HT1080 (cell line): ENCODE data around the gene ZNF638. TPM values are rescaled to one million over a fixed set of nuclear protein-coding genes. Genes with fewer than 3 reads are reported as not detected.

Experiments used
- DNase-seq: peaks from one replicate; pipeline ENCODE4 v3.0.0-alpha.2; 2015; ENCODE audit warnings: low read depth
- total RNA-seq: library from RNA; depleted of rRNA; stranded (reverse); fragments of >200 nt; shearing (Covaris generic); gene quantifications from 2 replicates; pipeline ENCODE4 v1.2.3, GENCODE V29; 2014

Gene ZNF638
- total RNA-seq, 1 experiment from 2014 or later: 76.7 TPM

DNA sequence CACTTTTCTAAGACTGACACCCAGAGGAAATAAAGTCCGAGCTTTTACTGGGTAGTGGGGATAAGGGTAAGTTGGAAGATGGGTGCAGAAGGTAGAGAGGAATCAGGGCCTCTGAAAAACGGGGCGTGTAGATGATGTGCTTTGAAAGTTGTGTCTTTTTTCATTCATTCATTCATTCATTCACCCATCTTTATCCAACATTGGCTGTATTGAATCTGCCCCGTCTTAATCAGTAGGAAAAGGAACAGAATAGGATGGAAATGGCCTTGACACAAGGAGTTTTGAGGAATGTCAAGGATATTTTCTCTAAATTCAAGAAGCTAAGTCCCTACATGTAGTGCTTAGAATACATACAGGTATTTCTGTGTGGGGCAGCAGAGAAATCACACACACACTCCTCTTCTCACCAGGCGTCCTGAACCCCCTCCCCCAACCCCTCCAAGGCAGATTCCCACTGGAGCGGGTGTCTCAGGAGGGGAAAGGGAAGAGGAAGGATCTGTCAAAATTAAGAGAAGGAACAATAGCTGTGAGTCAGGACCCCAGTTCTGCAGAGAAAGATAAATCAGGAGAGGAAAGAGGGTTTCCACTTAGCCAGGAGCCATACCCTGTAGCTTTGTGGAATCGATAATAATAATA lies 135.7 kb downstream of the ZNF638 start:
- no peak for DNase-seq

DNA sequence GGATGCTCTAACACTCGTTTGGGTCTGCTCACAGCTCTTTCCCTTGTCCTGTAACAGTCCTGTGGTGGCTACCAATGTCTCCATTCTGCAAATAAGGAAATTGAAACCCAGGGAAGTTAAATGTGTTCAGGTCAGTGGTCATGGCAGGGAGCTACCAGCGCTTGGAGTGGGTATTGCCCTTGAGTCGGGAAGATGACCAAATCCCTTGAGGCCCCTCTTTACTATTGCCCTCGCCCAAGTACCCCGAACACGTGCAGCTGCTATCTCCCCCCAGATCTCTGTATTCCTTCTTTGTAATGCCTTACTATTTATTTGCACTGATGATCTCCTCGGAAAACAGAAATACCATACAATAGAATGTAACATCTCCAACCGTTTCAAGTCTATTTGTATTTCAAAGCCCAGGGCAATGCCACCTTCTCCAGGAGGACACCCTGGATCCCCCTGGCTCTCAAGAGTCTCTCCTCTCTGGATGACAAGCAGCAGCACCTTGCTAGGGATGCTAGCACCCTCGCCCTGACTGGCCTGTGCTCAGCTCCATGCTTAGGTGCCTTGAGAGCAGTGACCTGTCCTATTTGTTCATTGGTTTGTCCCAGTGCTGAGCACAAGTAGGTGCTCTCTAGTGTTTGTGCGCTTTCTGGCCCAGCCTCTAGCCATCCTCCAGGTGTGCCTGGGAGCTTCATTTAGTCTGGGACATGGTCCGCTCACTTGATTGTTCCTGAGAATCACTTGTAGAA lies 136.9 kb downstream of the ZNF638 start:
- no peak for DNase-seq

DNA sequence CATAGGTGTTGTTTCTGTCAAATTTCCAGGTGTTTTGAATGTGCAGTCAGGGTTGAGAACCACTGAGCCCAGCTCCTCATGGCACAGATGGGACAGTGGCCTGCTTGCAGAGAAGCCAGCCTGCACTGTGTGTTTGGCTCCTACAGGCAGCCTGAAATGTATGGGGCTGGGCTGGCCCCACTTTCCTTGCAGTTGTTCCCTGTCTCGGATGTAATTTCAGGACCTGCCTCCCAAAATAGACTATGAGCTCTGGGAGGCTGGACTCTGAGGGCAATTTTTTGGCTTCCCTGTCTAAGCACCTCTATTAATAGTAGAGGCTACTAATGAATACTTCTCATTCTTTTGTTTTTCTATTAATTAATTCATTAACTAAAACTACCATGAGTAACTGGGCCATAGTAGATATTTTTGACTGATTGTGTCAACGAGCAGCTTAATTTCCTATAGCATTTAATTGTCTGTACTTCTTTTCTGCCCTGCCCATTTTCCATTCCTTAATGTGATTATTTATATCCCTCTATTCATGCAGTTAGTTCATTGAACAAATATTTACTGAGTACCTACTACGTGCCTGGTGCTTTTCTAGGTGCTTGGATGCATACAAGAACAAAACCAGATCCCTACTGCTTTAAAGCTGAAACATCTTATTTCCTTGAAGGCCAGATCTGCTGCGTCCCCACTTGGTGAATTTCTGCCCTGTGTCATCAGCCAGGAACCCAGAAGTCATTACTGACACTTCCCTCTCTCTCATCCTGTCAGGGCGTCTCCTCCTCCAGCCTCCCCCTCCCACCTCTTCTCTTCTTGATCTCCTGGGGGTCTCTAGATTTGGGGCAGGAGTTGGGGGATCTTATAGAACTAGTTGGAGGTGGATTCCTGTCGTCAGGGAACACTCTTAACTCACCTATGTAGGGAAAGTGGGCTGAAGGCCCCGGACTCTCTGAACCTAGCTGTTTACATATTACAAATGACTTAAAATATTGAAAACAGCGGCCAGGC lies 138.1 kb downstream of the ZNF638 start:
- DNase-seq: no peak

DNA sequence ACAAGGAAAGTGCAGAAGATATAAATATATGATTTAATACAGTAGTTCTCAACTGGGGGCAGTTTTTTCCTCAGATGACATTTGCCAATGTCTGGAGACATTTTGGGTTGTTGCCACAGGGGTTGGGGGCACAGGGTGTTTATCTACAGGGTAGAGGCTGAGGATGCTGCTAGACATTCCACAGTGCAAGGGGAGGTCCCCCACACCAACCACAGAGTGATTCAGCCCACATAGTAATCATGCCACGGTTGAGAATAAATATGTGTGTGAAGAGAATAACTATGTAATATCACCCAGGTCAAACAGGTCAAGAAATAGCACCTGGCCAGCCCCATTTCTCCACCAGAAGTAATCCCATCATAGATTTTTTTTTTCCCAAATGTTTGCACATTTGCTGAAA lies 139.7 kb downstream of the ZNF638 start:
- DNase-seq: peak; percentile 73

DNA sequence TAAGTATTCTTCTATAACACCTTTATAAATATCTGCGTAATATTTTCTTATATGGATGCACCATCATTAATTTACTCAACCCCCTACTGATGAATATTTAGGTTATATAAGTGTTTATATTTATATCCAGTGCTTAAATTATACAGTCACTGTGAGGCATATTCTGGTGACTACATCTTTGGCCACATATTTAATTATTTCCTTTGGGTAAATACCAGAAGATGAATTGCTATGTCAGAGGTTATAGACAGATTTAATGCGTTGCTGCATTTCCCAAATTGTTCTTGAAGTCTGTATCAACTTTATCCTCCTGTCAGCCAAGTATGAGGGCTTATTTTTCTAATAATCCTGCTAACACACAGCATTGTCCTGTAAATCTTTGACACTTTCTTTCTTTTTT lies 140.4 kb downstream of the ZNF638 start:
- no peak for DNase-seq

DNA sequence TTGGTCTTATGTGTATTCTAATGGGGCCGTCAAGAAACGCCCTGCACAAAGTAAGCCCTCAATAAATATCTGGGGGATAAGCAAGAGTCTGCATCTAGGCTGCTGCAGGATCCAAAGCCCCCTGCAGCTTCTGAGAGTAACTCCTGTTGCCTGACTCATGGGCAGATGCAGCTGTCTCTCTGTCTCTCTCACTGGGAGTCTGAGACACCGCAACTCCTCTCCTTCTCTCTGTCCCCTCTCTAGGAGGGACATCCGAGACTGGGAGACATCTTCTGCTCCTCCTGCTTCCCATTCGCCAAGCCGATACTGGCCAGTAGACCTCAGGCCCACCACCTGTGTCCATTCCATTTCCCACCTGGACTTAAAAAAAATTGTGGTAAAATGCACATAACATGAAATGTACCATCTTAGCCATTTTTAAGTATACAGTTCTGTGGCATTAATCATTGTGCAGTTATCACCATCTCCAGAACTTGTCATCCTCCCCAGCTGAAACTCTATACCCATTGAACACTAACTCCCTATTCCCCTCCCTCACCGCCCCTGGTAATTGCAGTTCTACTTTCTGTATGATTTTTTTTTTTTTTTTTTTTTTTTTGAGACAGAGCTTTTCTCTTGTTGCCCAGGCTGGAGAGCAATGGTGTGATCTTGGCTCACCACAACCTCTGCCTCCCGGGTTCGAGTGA lies 141.9 kb downstream of the ZNF638 start:
- DNase-seq: no peak

DNA sequence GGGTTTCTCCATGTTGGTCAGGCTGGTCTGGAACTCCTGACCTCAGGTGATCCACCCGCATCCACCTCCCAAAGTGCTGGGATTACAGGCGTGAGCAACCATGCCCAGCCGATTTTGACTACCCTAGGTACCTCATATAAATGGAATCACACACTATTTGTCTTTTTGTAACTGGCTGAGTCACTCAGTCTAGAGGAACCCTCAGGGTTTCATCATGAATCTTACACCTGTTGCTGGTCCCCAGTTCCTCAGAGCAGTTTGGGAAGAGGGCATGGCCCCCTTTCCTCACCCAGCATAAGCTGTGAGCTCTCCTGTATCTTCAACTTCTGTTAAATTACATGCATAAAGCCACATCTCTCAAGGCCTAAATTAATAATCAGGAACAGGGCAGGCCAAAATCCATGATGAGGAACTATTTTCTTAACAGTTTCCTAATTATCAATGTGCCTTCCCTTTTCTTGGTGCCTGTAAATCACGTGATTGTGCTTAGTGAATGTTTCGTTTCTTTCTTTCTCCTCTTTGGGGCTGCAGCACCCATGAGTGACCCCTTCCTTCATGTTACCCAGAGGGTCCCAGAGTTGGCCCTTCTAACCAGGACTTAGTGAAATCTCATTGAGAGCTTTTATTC lies 142.6 kb downstream of the ZNF638 start:
- no peak for DNase-seq

DNA sequence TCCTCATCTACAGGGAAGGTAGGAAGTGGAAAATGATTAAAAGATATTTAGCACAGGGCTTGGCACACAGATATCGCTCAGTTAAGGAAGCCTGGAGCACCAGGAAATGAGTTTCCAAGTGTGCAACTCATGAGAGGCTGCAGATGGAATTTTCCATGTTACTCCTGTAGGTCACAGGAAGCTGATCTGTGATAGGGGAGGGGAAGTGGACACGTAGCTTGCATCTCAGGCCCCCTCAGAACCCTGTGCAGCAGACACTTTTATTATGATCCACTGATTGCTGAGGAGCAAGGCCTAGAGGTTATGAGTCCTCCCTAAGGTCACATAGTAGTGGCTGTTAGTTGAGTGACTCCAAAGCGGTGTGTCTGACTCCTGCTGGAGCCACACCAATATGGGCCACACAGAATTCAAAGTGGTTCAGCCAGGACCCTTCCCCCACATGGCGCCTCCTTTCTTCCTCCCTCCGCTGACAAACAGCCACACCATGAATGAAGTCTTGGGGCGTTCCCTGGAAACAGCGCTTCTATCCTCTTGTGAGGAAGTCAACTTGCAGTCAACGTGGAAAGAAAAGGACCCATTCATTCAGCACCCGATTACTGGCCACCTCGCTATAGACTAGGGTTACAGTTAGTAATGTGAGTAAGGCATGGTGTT lies 143.3 kb downstream of the ZNF638 start:
- DNase-seq: no peak

DNA sequence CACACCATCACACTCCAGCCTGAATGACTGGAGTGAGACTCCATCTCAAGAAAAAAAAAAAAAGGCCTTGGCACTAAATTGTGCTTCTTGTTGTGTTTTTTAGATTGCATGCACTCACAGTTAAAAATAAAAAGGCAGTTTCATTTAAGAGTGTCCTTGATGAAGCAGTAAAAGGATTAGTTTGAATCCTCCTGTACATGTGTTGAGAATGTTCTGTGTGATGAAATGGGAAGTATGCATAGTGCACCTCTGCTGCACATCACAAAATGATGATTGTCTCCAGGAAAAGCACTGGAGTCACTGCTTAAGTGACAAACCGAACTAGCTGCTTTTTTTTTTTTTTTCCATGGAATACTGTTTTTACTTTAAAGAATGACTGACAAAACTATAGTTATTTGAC lies 144.9 kb downstream of the ZNF638 start:
- DNase-seq: no peak

DNA sequence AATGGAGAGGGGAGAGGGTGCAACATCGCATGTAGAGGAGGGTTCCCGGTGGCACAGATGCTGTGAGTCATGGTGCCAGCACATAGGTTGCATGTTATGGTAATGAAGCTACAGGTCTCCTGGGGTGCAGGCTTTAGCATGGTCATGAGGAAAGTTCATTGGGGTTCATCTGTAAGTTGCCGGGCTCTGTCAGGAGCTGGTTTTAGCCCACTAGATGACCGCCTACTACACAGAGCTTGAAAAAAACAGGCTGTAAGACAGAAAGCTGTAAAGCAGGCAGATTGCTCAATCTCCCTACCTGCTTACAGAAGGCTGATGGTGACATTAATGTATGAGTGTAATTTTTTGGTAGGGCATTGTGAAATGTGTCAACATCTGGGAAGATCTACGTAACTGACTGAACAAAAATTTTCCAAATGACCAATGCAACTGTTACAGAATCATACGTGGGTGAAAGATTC lies 145.7 kb downstream of the ZNF638 start:
- no peak for DNase-seq

DNA sequence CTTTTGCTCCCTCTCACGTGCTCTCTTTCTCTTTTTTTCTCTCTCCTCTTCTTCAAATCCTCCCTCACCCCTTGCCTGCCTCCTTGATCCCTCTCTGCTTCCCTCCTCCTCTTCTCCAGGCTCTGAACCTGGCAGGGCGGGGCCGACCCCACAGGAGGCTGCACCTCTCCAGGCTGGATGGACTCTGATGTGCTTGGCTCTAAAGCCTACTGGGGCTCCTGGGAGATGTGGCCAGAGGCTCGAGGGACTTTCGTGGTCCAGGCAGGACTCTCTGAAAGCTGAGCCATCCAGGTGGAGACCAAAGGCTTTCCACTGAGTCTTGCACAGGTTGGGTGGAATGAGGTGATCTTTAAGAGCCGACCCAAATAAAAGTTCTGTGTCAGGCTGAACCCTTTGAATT lies 147.2 kb downstream of the ZNF638 start:
- DNase-seq: no peak

DNA sequence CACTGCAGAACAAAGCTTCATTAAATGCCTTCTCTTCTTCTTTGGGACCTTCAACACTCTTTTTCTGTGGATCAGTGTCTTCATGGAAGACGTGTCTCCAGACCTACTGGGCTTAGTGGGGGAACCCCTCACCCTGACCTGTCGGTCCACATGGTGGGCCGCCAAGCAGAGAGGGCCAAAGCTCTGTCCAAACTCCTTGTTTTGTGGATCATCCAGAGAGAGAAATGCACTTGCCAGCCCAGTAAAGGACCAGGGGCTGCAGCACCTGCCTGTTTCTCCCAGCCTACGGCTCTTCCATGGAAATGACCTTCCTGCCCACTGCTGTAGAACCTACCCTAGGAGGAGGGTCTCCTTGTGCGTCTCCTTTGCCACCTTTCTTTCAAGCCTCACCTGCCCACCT lies 147.7 kb downstream of the ZNF638 start:
- DNase-seq: no peak

DNA sequence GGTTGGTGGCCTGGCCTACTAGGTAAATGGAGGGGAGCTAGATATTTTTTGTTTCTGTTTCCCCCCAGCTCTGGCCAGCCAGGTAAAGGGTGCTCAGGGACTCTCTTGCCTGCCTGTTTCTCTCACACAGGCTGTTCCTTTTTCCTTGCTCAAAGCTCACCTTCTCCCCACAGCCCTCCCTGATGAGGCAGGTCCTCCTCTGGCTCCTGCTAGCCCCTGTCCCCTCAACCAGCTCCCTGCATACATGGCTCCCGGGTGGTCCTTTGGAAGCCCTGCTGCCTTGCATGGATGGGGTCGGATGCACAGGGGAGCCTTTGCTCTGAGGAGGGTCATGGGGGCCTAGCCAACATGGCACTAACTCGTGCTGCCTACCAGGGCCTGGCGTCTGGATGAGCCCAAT lies 149.5 kb downstream of the ZNF638 start:
- no peak for DNase-seq

DNA sequence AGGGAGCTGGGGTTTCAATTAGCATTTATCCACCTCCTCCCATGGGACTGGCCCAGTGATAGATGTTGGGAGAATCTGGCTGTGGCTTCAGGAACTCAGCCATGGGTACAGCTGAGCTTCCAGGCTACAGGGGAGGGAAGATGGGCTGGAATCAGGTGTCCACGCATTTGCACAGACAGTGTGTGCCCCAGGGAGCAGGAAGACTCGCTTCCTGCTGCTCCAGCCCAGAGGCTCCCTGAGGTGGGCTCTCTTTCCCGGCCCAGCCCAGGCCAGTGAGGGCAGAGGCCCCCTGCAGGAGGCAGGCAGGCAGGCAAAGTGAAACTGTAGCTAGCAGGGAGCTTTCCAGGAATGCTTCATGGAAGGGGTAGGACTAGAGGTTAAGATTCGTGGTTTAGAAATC lies 150.5 kb downstream of the ZNF638 start:
- no peak for DNase-seq

DNA sequence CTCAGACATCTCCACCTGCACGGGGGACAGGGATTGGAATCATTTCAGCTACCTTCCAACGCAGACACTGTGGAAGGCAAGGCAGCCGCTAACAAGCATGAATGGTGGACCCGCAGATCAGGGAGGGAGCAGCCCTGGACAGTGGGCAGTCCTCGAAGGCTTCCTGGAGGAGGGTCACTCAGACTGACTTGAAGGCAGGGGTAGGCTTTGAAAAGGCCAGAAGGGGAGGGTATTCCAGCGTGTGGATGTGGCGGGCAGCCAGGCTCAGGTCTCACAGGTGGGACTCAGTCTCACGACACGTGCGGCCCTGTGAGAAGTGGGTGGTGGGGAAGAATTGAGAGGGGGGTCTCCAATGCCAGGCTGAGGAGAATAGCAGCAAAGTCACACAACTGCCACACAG lies 151.7 kb downstream of the ZNF638 start:
- no peak for DNase-seq

DNA sequence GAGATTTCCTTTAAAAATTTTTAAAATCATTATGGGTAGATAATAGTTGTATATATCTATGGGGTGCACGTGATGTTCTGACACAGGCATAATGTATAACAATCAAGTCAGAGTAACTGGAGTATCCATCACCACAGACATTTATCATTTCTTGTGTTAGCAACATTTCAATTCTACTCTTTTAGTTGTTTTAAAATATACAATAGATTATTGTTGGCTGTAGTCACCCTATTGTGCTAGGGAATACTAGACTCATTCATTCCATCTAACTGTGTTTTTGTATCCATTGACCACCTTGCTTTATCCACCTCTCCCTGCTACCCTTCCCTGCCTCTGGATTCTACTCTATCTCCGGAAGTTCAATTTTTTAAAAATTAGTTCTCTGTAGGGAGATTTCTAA lies 152.8 kb downstream of the ZNF638 start:
- DNase-seq: no peak
